ENCODE measurements around the gene PRKACG.
"Not testable (repeated sequence)": the region's sequence is repeated elsewhere in the genome, so short reads cannot be mapped to it uniquely, and the experiment has no call there.

Gene PRKACG

DNA sequence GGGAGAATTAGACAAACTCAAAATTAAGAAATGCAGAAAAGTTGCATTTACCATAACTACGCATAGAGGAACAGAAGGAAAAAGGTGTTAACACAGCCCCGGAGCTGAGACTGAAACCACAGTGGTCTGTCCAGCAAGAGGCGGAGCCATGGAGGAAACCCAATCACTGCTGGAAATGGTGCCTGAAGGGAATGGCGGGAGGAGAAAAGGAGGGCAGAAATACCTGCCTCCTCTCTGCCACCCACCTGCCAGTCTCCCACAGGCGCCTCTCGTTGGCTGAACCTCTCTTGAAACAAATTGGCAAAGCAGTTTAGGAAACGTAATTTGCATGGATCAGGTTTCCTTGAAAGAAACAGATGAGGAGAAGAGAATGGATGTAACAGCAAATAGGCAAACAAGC lies 9.7 kb upstream of the PRKACG start:
- DNase-seq (ENCODE audit: low read depth) = no peak

DNA sequence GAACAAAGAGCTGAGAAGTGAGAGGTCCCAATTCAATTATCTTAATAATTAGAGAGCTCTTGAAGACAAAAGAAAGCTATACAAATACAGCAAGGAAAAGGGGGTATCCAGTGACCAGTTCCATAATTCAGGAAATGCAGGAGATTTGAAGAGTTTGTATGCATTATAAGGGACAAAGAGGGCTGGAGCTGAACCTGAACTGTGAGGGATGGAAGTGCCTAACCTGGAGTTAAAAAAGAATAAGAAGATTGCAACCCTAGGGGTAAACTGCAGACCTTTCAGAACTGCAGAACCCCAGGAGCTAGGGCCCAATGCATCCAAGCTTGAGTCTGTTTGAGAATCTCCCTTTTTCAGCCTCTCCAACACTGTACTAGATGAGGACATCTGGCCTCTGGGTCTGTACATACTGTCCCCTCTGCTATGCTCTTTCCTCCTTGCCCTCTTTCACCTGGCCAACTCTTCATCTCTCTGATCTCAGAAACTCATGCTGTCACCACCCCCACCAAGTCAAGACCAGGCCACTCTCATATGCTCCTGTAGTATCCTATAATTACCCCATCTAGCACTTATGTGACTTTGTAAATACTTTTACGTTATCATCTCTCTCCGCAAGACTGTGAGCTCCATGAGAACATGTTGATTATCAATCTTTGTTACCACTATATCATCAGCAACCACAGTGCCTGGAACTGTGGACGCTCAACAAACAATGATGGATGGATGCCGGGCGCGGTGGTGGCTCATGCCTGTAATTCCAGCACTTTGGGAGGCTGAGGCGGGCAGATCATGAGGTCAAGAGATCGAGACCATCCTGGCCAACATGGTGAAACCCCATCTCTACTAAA lies 6.6 kb upstream of the PRKACG start:
- no peak for DNase-seq (ENCODE audit: low read depth)

DNA sequence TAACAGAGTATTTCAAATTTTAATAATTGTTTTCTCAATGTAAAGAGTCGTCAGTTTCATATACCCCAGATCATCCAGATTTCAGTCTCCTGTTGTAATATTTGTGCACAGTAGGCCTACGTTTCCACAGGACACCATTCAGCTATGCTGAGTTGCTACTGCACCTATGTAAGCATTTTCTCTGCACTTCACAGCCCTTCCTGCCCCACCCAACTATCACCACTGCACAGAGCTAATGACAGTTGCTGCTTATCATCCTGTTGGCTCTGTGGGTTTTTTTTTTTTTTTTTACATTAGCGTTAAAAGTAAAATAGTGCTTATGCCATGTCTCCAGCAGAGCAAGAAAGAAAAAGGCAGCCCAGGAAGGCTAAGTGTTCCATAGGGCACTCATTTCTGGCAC lies 5.9 kb upstream of the PRKACG start:
- DNase-seq (ENCODE audit: low read depth) = no peak

DNA sequence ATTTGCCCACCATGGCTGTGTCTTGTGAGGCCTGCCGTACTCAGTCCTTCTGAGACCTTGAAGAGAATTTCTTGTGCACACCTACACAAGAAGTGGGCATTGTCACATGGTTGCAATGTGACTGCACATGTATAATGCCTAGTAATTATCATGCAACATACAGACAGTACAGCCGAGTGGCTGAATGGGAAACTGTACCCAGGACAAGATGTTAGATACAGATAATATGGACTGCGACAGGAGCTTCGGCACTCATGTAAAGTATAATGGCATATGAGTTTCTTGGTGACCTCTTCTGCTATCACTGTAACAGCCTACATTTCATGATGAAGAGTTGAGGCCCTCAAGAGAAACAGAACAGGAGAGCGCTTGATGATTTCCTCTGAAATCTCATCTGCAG lies 4.8 kb upstream of the PRKACG start:
- DNase-seq (ENCODE audit: low read depth) = no peak

DNA sequence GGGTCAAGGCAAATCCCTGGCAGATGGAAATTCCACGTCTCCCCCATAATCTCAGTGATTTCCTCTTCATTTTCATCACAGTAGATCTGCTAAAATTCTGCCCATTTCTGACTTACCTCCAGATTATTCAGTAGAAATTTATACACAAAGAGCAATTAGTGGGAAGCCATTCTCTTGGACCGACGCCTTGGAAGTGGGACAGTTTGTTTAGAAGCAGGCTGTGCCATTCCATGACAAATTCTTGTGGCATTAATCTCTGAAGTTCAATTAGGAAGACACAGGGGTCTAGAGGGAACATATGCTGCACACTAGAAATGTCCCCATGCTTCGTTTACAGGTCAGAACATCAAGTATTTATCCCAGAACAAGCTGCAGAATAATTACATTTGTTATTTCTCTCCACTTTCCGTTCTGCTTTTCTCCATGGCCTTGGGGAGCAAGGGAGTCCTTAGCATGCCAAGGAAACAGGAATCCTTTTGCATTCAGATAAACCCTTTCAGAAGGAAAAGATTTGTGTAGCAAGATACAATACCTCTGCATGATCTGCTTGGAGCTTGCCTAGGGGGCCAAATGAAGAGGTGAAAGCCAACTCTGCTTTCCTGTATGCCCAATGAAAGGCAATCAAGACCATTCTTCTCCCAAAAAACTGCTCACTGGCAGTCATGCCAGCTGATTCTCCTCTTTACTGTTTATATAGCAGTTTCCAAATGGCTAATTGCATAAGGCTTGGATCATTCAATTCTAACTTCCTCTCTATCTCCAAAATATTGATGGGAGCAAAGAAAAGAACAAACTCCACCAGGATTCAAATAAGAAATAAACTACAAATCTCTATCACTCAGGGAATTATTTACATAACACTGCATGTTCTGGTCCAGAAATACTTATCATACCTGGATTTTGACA lies 2.5 kb upstream of the PRKACG start:
- DNase-seq (ENCODE audit: low read depth) = no peak

DNA sequence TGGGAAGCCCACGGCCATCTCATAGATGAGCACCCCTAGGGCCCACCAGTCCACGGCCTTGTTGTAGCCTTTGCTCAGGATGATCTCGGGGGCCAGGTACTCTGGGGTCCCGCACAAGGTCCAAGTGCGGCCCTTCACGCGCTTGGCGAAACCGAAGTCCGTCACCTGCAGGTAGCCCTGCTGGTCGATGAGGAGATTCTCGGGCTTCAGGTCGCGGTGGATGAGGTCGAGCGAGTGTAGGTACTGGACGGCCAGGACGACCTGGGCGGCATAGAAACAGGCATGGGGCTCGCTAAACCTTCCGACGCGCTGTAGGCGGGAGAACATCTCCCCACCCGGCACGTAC lies 558 bp downstream of the PRKACG start:
- no peak for DNase-seq (ENCODE audit: low read depth)

DNA sequence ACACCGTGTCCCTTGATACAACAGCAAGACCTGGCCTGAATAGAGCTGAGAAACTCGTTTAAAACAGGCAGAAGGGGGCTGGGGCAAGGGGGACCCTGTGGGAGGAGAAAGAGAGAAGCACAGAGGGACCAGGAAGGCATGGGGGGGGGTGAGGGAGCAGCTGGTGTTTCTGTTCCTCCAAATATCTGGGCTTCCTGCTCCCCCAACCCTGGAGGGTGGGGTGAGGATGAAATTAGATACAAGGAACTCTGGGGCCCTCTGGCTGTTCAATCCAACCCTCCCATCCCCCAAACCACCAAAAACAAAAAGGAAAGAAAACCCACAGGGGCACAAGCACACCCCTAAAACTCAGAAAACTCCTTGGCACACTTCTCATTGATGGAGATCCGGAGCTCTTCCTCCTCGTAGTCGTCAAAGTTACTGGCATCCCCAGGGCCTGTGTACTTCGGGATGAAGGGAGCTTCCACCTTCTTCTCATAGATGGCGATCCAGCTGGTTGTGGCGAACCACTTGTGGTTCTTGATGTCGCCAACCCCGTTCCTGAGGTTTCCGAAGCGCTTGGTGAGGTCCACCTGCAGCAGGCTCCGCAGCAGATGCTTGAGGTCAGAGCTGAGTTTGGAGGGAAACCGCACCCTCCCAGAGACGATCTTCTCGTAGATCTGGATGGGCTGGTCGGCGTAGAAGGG lies 1.1 kb downstream of the PRKACG start:
- no peak for DNase-seq (ENCODE audit: low read depth)

DNA sequence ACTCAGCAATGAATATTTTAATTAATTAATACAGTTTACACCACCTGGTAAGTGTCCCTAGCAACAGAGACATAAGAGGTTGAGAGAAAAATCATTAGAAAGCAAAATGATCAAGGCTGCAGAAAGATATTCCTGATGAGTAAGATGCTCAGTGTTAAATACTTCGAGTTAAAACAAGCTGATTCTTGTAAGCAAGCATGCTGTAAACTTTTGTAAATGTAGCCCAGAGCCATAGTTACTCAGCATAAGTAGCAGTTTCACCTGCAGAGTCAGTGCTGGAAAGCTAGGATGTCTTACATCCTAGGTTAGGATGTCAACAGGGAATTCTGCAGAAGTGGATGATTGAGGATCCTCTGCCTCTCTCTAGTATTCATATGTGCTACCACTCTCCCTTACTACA lies 4.2 kb downstream of the PRKACG start:
- DNase-seq (ENCODE audit: low read depth) = no peak

DNA sequence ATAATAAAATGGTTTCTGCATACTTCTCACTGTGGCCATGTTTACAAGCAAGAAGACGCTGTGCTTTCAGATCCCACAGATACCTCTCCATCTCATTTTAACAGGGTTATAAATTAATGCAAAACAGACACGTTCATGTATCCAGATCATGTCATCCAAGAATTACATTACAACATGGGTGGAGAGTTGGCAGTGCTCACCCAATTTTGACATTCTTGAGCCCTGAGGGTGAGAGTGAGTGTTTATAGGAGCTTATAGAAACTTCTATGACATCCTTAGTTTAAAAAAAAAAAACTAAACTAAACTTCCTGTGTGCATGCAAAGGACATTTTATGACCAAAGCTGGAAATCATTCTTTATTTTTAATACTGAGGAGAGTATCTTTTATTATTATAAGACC lies 9.1 kb downstream of the PRKACG start:
- DNase-seq (ENCODE audit: low read depth) = no peak

DNA sequence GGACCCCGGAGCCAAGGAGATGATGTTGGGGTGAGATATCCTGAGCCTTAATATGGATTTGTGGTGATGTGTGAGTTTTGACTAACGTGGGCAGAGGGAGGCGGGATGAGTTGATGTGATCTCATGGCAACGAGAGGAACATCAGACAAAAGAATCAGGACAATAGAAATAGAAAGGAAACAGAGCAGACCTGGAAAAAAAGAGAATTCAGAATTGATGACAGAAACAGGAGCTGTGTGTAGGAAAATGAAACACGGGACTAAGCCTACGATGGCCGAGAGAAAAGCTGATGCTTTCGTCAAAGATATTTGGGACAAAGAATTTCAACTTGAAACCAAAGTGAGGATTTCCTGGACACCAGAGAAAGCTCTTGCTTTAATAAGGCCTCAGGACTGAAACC lies 10.9 kb downstream of the PRKACG start:
- DNase-seq (ENCODE audit: low read depth) = no peak

DNA sequence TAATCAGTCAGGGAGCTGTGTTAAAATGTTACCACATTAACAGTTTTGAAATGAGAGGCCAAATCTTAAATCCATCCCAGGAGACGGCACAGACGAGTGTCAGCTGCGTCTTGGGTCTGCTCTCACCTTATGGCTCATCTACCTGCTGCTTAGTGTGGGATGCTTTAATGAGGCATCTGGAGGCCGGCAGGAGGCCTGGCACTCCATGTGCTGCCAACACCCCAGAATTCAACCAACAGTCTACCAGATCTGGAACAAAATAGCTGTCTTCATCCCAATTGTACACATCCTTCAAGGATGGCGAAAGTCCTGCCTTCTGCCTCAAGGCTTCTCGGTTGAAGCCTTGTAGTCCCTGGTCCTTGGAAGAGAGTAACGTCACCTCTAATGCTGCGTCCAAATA lies 12.0 kb downstream of the PRKACG start:
- no peak for DNase-seq (ENCODE audit: low read depth)

DNA sequence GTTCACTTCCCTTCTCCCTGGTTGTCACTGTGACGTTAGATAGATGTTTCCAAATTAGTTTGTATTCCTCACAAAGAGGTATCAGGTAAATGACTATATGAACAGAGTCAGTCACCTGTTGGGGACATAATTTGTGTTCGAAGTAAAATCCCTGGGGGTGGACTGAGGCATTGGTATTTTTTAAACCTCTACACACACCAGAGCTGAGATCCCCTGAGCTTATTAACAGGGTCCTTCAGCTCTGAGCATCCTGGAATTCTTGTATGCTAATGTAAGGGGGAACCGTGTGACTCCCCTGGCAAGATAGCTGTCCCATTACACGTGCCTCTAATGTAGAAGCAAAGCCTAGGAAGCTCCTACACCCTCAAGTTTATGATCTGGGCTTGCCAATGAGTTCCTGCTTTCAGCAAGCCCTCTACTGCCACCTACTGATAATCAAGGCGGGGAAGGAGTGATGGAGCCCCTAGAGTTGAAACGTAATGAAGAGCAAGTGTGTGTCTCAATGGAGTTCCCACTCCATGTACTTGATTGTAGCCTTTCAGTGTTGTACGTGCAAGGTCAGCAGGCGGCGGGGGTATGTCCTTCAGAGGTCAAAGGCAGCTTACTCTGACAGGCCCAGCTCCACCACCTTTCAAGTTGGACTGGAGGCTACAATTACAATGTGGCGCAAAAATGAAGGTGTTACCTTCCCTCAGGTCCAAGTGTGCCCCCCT lies 14.4 kb downstream of the PRKACG start:
- DNase-seq (ENCODE audit: low read depth) = peak; percentile 11

DNA sequence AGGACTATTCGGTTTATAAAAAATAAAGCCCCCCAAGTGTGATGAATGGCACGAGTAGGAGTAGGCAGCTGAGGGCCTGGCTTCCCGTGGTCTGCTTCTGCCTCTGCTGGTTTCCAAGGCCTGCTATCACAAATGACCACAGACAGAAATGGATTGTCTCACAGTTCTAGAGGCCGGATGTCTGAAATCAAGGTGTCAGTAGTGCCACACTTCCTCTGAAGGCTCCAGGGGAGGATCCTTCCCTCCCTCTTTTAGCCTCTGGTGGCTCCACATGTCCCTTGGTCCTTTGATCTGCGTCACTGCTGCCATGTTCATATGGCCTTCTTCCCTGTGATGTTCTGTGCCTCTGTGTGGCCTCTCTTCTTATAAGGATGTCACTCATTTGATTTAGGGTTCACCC lies 15.1 kb downstream of the PRKACG start:
- no peak for DNase-seq (ENCODE audit: low read depth)

DNA sequence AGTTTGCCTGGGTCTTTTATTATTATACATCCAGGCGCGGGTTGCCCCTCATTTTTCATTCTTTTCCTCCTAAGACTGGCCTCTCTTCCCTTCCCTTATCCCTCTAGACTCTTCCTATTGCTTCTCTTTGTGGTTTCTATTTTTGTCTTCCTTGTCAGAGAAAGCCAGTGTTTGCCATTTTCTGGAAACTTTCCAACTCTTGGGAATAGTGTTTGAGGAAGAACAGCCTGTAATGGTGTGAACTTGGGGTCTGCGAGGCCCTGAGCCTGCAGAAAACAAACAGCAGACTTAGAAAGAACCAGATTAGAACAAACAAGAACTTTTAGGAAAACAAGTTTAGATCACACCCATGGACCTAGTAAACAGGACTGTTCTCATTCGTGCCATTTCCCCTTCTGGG lies 15.5 kb downstream of the PRKACG start:
- DNase-seq (ENCODE audit: low read depth) = no peak

DNA sequence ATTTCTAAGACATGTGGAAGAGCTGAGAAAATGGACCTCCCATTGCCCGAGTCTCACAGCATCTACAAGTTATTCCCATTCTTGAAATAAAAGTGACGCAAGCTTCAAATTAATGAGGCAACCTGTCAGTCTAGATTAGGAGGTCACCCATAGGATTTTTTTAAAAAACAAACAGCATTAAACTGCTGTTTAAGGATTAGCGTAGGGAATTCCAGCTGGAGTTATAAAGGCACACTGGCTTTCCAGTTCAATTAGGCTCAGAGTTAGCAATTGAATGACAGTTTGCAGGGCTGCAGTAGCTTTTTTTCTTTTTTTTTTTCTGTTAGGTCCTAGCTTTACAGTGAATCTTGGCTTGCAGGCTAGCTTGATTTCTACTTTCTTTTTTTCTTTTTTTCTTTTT lies 16.2 kb downstream of the PRKACG start:
- no peak for DNase-seq (ENCODE audit: low read depth)

DNA sequence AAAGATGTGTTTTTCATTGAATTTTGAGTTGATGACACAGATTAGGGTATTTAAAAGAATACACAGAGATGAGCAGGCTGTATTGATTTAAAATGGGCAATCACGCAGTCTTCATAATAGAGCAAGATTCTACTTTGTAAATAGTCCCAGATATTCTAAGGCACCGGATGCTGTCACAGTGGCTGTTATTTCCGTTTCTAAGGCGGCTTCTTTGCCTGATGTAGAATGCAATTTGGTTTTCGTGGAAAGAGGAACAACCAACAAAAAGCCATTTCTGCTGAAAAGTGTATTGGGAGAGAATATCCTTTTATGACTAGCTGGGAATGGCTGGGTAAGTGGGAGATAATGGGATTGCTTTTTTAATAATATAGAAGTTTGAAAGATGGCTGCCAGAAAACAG lies 17.5 kb downstream of the PRKACG start:
- no peak for DNase-seq (ENCODE audit: low read depth)

DNA sequence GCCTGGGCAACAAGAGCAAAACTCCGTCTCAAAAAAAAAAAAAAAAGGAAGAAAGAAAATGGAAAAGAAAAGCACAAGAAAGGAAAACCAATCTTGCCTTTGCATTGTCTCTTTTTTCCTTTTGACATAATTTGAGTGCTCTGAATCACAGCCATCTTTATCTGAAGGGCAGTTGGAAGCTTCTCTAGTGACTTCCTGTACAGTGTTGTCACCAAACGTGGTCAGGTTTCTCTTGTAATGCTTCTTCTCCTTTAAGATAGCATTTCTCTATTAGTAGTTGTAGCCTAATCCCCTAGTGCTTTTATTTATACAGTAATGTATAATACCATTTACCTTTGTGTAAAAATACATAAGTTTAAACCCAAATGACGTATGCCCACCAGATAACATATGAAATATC lies 18.1 kb downstream of the PRKACG start:
- DNase-seq (ENCODE audit: low read depth) = no peak

DNA sequence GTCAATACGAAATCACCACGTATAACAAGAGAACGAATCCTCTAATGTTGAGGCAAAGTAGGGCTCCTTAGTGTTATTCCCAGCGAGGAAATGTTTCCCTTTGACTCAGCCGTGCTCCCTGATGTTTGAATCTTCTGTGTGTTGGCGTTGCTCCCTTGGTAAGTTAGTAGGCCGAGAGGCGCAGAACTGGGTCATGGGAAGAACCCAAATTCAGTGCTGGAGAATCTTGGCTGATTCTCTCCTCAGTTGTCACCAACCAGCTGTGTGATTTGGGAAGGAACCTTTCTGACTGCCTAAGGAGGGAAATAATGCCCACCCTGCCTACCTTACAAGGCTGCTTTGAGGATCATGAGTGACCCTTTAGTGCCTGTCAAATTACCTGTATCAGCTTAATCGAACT lies 22.5 kb downstream of the PRKACG start:
- no peak for DNase-seq (ENCODE audit: low read depth)

DNA sequence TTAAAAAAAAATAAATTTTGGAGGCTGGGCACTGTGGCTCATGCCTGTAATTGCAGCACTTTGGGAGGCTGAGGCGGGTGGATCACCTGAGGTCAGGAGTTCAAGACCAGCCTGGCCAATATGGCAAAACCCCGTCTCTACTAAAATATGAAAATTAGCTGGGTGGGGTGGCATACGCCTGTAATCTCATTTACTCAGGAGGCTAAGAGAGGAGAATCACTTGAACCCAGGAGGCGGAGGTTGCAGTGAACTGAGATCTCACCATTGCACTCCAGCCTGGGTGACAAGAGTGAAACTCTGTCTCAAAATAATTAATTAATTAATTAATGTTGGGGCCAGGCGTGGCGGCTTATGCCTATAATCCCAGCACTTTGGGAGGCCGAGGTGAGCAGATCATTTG lies 27.0 kb downstream of the PRKACG start:
- not testable (repeated sequence) for DNase-seq (ENCODE audit: low read depth)

DNA sequence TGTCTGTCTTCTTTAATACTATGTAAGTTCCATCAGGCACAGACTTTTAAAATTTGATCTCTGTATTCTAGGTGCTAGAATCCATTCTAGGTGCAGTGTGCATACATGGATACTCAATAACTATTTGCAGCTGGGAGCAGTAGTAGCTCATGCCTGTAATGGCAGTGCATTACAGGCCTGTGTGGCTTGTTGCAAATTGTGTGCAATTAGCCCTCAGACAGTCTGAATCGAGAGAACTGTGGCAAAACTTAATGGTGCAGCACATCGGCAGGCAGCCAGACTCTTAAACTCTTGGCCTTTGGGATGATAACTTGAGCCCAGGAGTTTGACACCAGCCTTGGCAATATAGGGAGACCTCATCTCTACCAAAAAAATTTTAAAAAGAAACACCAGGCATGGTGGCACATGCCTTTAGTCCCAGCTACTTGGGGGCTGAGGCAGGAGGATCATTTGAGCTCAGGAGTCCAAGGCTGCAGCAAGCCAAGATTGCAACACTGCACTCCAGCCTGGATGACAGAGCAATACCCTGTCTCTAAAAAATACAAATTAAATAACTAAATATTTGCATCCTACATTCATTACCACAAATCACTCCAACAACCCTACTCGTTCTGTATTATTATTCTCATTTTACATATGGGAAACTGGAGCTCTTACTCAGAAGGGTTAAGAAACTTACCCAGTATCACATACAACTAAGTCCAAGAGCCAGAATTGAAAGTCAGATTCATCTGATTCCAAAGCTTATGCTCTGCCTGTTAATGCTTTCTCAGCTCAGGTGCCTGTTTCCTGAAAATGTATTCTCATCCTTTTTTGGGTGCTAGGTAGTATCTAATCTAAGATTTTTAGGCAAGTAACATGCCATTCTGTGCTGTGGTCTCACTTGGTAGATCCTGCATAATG lies 30.1 kb downstream of the PRKACG start:
- DNase-seq (ENCODE audit: low read depth) = no peak

DNA sequence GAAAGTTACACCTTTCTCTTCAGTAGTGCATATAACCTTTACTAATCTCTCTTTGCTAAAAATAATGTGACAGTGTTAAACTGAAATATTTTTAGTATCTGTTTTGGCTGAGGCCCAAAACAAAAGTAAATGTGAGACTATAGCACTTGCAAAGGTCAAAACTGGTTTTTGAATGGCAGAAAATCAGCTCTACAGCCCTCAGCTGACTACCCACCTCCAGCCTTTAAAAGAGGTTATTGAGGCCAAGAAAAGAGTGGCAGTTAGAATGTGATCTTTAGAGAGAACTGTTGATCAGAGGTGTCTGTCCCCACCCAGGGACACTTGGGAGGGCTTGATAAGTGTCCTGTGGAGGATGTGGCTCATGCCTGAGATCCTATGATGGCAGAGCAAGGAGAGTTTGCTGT lies 30.9 kb downstream of the PRKACG start:
- DNase-seq (ENCODE audit: low read depth) = no peak

Data from stimulated activated CD8-positive, alpha-beta memory T cell treated with anti-CD3 and anti-CD28 coated beads, Interleukin-7, amount 100 ng/mL, for 24 hours (primary cell).